HL-60 (cell line): Measurements from ENCODE around the gene ZFYVE28.
"Not testable (repeated sequence)": the region's sequence is repeated elsewhere in the genome, so short reads cannot be mapped to it uniquely, and the experiment has no call there.

Source experiments
- DNase-seq, 2 experiments: peaks; one replicate each; pipeline ENCODE4 v3.0.0-alpha.2; 2010 to 2020; ENCODE audit warnings: low read depth in 1 of 2, low spot score in 1 of 2
- H3K27ac ChIP-seq: fragments of 250-450 bp; sonication (Bioruptor Pico); replicated peaks from 2 replicates; pipeline ENCODE4 v1.5.1; 2020; ENCODE audit warnings: mild to moderate bottlenecking, moderate library complexity
- H3K27me3 ChIP-seq: fragments of 250-450 bp; sonication (Bioruptor Pico); 2 replicates; pipeline ENCODE4 v1.5.1; 2021; ENCODE audit warnings: mild to moderate bottlenecking, moderate library complexity; ENCODE audit not compliant: insufficient read depth, poor library complexity, severe bottlenecking
- H3K4me3 ChIP-seq: replicated peaks from 2 replicates; pipeline ENCODE4 v1.5.1; 2011; ENCODE audit warnings: mild to moderate bottlenecking, control low read depth, low read length; ENCODE audit not compliant: insufficient read depth
- CTCF ChIP-seq: IDR thresholded peaks from one replicate; pipeline ENCODE4 v1.5.1; 2011; ENCODE audit warnings: low read length, control low read depth, inconsistent platforms; ENCODE audit not compliant: insufficient read depth
- GABPA ChIP-seq: IDR thresholded peaks from 2 replicates; pipeline ENCODE4 v1.6.1; 2012; ENCODE audit warnings: low read depth
- POLR2AphosphoS5 ChIP-seq: IDR thresholded peaks from 2 replicates; pipeline ENCODE4 v1.6.1; 2012; ENCODE audit warnings: low read depth
- SPI1 ChIP-seq: IDR thresholded peaks from 2 replicates; pipeline ENCODE4 v1.6.1; 2012; ENCODE audit warnings: low read depth, mild to moderate bottlenecking, borderline replicate concordance
- TF ChIP-seq, protein P1 (sequence below): IDR thresholded peaks from 2 replicates; pipeline ENCODE4 v1.6.1; 2012; ENCODE audit warnings: low read depth; ENCODE audit not compliant: insufficient replicate concordance

The ZFYVE28 gene

GRCh38 chr4:2226261-2226660 is 192.2 kb downstream of the ZFYVE28 start:
- no peaks in the 10 kb centered on the region for H3K27me3 ChIP-seq
- H3K4me3 ChIP-seq, result no peak overlapping the region
- TF ChIP-seq CTCF (no peak), GABPA (no peak), POLR2AphosphoS5 (no peak), SPI1 (no peak)
- TF ChIP-seq, protein P1, sequence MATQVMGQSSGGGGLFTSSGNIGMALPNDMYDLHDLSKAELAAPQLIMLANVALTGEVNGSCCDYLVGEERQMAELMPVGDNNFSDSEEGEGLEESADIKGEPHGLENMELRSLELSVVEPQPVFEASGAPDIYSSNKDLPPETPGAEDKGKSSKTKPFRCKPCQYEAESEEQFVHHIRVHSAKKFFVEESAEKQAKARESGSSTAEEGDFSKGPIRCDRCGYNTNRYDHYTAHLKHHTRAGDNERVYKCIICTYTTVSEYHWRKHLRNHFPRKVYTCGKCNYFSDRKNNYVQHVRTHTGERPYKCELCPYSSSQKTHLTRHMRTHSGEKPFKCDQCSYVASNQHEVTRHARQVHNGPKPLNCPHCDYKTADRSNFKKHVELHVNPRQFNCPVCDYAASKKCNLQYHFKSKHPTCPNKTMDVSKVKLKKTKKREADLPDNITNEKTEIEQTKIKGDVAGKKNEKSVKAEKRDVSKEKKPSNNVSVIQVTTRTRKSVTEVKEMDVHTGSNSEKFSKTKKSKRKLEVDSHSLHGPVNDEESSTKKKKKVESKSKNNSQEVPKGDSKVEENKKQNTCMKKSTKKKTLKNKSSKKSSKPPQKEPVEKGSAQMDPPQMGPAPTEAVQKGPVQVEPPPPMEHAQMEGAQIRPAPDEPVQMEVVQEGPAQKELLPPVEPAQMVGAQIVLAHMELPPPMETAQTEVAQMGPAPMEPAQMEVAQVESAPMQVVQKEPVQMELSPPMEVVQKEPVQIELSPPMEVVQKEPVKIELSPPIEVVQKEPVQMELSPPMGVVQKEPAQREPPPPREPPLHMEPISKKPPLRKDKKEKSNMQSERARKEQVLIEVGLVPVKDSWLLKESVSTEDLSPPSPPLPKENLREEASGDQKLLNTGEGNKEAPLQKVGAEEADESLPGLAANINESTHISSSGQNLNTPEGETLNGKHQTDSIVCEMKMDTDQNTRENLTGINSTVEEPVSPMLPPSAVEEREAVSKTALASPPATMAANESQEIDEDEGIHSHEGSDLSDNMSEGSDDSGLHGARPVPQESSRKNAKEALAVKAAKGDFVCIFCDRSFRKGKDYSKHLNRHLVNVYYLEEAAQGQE, result no peak
- no peak for DNase-seq
- no peak overlapping the region for H3K27ac ChIP-seq

GRCh38 chr4:2222838-2223237 is 195.6 kb downstream of the ZFYVE28 start:
- no peak overlapping the region for H3K4me3 ChIP-seq
- no peak overlapping the region for H3K27ac ChIP-seq
- DNase-seq, result no peak
- TF ChIP-seq GABPA (no peak), SPI1 (no peak), CTCF (no peak), POLR2AphosphoS5 (no peak)
- TF ChIP-seq, protein P1, result no peak
- H3K27me3 ChIP-seq, result no peaks in the 10 kb centered on the region

GRCh38 chr4:2221378-2221777 is 197.1 kb downstream of the ZFYVE28 start:
- not testable (repeated sequence) for H3K27ac ChIP-seq, H3K27me3 ChIP-seq, H3K4me3 ChIP-seq, DNase-seq

GRCh38 chr4:2220016-2220630 is 198.3 kb downstream of the ZFYVE28 start:
- Histone ChIP-seq H3K27me3 (no peaks in the 10 kb centered on the region), H3K27ac (no peak overlapping the region), H3K4me3 (no peak overlapping the region)
- peak in 1 of 2 experiments; percentile 75 for DNase-seq
- no peak for TF ChIP-seq SPI1
- peak; percentile 92 for TF ChIP-seq CTCF
